Stimulated activated CD4-positive, alpha-beta T cell treated with anti-CD3 and anti-CD28 coated beads, Interleukin-2, amount 100 ng/mL, for 48 hours (primary cell): ENCODE data around the gene CIZ1.
"Not testable (repeated sequence)": the region's sequence is repeated elsewhere in the genome, so short reads cannot be mapped to it uniquely, and the experiment has no call there.

Experiments
- DNase-seq, 2 donors: peaks; one replicate each; pipeline ENCODE4 v3.0.0-alpha.2; 2020

The CIZ1 gene

GRCh38 chr9:128191406-128192046, at the start of gene CIZ1:
Gene CIZ1 (minus strand): TSS chr9:128191572. CDS start chr9:128190857, 715 bp downstream.
- peak; percentile 65 to 67 for DNase-seq

- DNase-seq, result no peak
These were observed 42.5 kb upstream of the CIZ1 start for GRCh38 chr9:128233817-128234406.

DNA sequence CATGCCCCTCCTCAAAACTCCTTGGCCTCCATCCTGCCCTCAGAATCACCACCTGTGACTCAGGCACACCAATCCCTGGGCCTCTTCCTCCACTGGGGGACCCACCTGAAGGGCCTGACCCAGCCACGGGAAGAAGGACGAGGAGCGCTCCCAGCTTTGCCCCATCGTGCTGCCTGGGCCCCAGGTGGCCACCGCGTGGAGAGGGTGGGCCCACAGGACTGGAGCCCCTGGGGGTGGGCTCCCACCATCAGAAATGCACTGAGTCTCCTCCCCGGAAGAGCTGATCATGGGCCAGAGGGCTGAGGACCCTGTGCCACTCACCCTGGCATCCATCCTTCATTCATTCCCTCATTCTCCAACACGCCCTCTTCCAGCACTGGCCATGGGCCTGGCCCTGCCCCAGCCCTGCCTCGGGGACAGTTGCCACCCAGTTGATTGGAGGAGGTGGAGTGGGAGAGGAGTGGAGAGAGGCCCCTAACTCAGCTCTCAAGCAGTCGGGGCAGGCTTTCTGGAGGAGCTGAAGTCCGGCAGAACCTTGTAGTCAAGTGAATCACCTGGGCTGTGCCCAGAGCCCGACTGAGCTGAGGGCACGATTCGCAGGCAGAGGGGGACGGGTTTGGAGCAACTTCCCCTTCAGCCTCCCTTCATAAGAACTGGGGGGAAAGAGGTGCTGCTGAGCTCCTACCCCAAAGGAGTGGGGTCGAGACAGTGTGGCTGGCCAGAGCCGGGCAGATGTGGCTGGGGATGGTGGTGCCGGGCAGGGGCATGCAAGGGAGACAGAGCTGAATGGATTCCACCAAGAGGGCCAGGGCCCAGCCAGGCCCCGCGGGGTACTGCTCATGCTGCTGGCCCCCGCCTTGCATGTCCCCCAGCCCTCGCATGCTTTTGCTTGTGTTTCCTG, 41.4 kb upstream of the CIZ1 start:
- no peak for DNase-seq

DNA sequence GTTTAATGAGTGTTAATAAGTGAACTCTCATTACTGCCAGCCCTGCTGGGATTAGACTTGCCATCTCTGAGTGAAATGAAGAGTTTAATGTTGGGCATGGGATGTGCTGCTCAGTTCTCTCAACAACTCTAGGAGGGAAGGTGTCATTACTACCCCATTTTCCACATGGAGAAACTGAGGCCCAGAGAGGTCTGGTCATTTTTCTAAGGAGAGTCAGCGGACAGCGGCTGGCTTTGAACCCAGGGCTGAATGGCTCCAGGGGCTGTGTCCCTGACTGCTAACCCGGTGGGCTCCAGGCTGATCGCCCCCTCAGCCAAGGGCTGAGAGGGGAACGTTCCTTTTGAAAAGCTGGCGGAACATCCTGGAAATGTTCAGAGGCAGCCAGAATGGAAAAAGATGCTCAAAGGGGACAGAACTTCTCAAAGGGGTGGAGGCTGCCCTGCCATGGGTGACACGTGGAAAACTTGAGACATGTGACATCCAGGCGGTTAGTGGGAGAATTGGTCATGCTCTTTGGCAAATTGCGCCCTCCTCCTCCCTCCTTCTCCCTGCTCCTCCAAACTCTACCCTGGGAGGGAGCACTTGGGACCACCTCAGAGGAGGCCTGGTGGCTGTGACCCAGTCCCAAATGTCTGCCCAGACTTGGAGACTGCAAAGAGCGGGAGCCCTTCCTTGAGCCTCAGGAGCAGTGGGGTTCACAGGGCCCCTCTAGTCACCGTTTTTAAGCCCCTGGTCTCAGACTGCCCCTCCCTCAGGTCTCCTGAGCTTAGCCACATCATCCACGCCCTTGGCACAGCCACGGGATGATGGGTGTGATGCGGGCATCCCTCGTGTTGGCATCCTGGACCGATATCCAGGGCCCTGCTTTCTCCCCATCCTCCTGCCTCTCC, 40.5 kb upstream of the CIZ1 start:
- DNase-seq, result no peak

DNA sequence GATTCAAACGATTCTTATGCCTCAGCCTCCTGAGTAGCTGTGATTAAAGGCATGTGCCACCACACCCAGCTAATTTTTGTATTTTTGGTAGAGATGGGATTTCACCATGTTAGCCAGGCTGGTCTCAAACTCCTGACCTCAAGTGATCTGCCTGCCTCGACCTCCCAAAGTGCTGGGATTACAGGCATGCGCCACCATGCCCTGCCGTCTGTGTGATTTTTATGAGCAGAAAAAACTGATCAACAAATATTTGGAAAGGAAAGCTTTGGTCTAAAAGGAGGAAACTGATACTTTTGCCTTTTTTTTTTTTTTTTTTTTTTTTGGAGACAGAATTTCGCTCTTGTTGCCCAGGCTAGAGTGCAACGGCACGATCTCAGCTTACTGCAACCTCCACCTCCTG, 39.5 kb upstream of the CIZ1 start:
- not testable (repeated sequence) for DNase-seq

DNA sequence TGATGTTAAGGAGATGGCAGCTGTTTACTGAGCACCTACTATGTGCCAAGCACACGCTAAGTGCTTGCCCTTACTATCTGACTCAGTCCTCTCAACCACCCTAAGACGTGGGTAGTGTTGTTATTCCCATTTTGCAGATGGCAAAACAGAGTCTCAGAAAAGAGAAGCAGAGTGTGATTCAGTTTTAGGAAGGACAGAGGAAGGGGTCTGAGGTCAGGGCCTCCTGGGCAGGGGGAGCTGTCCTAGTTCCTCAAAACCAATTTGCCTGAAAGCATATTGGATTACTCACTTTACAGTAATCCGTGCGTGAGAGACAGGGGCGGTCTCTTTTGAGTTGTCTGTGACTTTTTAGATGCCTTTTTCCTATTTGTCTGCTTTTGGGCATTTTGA, 35.0 kb upstream of the CIZ1 start:
- no peak for DNase-seq

DNA sequence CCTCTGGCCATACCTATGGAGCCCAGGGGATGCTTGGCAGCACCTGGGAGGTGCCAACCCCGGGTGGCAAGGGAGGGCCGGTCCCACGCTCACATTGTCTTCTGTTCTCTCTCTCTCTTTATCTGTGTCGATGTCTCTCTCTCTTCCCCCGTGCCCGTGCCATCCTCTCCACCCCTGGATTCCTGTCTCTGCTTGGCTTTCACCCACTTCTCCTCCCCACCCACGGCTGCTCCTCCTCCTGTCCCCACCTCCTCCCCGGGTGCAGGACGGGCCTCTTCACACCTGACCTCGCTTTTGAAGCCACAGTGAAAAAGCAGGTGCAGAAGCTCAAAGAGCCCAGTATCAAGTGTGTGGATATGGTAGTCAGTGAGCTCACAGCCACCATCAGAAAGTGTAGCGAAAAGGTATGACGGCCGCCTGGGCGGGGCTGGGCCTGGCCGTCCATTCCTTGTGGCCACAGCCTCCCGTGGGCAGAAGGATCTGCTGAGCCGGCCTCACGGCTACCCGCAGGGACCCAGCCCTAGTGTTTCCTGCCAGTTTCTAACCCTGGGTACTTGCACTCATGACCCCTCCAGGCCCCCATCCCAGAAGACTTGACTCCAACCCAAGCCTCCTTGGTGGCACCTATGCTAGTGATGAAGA, 34.5 kb upstream of the CIZ1 start:
- no peak for DNase-seq

GRCh38 chr9:128224877-128225276, 33.5 kb upstream of the CIZ1 start:
- no peak for DNase-seq

- DNase-seq, result no peak
These were observed 31.7 kb upstream of the CIZ1 start for GRCh38 chr9:128222880-128223670.

- DNase-seq, result no peak
These were observed 30.7 kb upstream of the CIZ1 start for GRCh38 chr9:128222026-128222425.

DNA sequence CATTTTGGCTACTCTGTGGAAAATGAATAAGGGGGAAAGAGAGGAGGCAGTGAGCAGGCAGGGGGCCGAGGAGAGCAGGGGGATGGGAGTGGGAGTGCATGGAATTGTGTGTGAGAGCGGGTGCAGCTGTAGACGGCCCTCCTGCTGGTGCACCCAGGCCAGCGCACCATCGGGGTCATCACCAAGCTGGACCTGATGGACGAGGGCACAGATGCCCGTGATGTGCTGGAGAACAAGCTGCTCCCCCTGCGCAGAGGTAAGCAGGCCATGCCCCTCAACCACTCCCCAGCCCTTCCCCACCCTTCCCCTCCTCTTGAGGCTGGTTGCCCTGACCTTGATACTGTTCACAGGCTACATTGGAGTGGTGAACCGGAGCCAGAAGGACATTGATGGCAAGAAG, 28.5 kb upstream of the CIZ1 start:
- no peak for DNase-seq

- DNase-seq, result peak; percentile 86 to 93
These were observed 27.4 kb upstream of the CIZ1 start for GRCh38 chr9:128218518-128219389.

- DNase-seq, result no peak
These were observed 26.8 kb upstream of the CIZ1 start for GRCh38 chr9:128218172-128218517.

DNA sequence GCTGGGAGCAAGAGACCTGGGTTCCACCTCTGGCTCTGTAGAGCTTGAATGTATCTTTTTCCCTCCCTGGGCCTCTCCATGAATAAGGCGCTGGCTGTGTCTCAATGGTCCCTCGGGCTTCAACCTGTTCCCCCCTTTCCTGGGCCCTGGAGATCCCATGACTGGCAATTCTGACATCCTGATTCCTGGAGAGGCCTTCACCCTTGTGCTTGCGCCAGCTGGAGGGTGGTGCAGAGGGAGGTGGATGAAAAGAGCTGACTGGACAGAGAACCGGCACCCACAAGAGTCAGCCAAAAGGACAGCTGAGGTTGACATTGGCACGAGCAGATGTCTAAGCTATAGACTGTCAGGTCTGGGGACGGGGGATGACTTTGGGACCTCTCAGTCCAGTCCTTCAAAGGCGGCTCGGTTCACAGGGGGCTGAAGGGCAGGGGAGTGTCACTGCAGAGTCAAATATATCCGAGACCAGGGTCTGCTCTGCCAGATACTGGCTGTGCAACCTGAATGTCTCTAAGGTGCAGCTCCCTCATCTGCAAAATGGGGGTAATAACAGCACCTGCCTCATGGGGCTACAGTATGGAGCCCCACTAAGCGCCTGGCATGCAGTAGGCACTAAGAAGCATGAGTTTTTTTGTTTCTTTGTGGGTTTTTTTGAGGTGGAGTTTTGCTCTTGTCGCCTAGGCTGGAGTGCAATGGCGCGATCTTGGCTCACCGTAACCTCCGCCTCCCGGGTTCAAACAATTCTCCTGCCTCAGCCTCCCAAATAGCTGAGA, 25.6 kb upstream of the CIZ1 start:
- no peak for DNase-seq

GRCh38 chr9:128215491-128216409, 24.4 kb upstream of the CIZ1 start:
- no peak for DNase-seq

DNA sequence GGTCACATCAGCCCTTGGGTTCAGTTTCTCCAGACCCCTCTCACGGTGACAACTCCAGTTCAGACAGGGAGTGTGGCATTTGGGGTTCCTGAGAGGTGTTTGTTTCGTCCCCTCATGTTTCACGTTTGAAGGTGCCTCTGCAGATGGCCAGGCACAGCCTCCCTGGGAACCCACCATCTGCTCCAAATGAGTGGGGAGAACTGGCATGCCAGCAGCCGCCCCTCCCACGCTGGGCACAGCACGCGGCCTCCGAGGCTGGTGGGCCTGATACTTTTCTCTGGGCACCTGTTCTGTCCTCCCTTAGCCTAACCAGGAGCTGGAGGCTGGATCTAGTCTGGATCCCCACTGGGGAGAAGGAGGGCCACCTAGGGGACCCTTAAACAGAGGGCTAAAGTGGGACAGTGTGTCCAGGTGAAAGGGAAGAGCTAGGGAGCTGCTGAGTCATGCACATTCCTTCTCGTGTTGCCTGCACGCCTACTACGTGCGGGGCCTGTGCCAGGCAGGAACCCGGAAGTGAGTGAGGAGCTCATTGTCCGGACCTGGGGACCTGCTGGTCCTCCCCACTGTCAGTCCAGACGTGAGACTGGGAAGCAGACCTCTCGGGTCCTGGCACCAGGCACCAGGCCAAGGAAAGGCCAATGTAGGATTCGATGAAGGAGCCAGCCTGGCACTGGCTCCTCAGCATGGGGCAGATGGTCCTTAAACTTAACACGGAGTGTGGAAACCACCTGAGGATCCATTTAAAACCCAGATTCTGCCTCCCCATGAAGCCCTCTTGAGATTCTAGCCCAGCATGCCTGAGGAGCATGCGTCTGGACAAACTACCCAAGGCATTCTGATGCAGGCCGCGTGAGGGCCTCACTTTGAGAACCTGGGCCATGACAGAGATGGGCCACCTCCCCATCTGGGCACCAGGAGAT, 23.5 kb upstream of the CIZ1 start:
- no peak for DNase-seq

DNA sequence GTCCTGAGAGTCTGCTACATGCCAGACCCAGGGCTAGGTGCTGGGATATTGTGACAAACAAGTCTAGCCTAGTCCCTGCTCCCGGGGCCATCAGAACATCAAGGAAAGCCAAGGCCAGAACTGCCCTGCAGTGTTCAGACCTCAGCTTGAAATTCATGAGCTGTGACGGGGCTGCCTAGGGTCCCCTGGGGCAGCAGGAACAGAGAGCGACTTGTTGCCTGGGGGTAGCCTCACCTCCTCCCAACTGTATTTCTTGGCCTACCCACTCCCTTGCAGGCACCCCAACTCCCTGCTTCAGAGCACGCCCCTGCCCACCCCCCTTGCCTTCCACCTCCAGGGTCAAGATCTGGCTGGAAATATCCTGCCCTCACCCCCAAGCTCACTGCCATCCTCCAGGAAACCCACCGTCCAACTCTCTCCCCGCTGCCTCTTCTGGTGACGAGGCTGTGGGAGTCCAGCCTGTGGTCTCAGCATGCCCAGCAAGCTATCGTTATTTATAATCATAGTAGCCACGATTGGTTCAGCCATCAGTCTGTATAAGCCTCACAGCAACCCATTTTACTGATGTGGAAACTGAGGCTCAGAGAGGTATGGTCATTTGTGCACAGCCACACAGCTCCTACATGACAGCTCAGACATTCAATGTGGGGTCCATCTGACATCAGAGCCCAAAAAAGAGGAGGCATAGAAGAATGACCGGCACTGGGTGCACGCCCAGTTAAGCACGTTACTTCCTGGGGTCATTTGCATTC, 22.6 kb upstream of the CIZ1 start:
- no peak for DNase-seq
